Measurements from ENCODE around the gene TENM3. TPM values are rescaled to one million over a fixed set of nuclear protein-coding genes. Genes with fewer than 3 reads are reported as not detected.

Gene TENM3
- 26.2 and 46.1 TPM in 2 replicates for total RNA-seq

DNA sequence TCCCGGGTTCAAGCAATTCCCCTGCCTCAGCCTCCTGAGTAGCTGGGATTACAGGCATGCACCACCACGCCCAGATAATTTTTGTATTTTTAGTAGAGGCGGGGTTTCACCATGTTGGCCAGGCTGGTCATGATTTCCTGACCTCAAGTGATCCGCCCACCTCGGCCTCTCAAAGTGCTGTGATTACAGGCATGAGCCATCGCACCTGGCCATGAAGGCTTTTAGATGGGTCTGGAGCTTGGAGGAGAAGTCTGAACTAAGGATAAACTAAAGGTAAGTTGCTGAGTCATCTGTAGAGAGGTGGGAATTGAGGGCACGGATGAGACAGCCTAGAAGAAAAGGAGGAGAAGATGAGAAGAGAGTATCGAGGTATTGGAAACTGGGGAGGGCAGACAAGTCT is at the start of gene TENM3:
Gene TENM3, plus strand, starts transcription at position 199 of the 400 bp plus-strand sequence. CDS start 80,619 bp downstream, outside the sequence.

